ENCODE measurements around the gene GFER. TPM values are rescaled to one million over a fixed set of nuclear protein-coding genes. Genes with fewer than 3 reads are reported as not detected.

GFER gene
- total and polyA plus RNA-seq, 2 of the 8 experiments (the other 6 are each of a cell fraction or from before 2014, with no cell fraction given) = 17.7 to 37.9 TPM

GRCh38 chr16:1940273-1941161 lies 43.5 kb upstream of the GFER start:
- DNase-seq (ENCODE audit: low read depth in 1 of 2, low spot score in 2 of 2) = no peak
- peak overlapping the region; percentile 76; the same call in 1 of the 2 replicates for H4K8ac ChIP-seq (ENCODE audit: extremely low read depth, insufficient read depth, low read length)
- no peak overlapping the region for H3K4ac ChIP-seq (replicated peaks; ENCODE audit: insufficient read length, low read depth, low read length)
- H3K27me3 ChIP-seq (replicated peaks in 1 of 4; ENCODE audit: control insufficient read depth in 3 of 4, extremely low read depth in 1 of 4, insufficient read depth in 3 of 4, low read length in 3 of 4) = peaks cover 0 to 2% (median 0%) of the 10 kb centered on the region in 4 experiments; a peak in 1 of 7 replicates
- H2BK120ac ChIP-seq (replicated peaks; ENCODE audit: low read depth, low read length) = no peak overlapping the region
- H4K5ac ChIP-seq (ENCODE audit: insufficient read length, low read depth, low read length) = no peak overlapping the region
- H3K27ac ChIP-seq (ENCODE audit: low read depth, low read length) = no peak overlapping the region
- no peak overlapping the region for H3K56ac ChIP-seq (replicated peaks; ENCODE audit: insufficient read length, low read depth, low read length)
- no peak overlapping the region for H2AFZ ChIP-seq (ENCODE audit: low read length)
- 94% methylated on average over 22 of the region's 23 CpGs; no CpG with 5 or more reads in 1 of the 2 experiments for WGBS, 2 experiments (ENCODE audit: extremely low coverage in 1 of 2, insufficient coverage in 1 of 2, insufficient read length in 1 of 2, insufficient replicate concordance in 2 of 2, low coverage in 1 of 2, low lambda C conversion rate in 2 of 2, missing lambda C conversion rate in 1 of 2)
- H2AK5ac ChIP-seq (ENCODE audit: low read depth, low read length) = no peak overlapping the region
- peaks cover 0 to 8% (median 6%) of the 10 kb centered on the region in 4 experiments; a peak in 5 of 7 replicates for H3K4me1 ChIP-seq (replicated peaks in 1 of 4; ENCODE audit: control insufficient read depth in 3 of 4, insufficient read depth in 4 of 4, low read length in 3 of 4)
- H2BK5ac ChIP-seq (ENCODE audit: low read depth, low read length) = no peak overlapping the region
- H3K9me3 ChIP-seq (ENCODE audit: insufficient read depth in 2 of 2, low read depth in 1 of 2, low read length in 1 of 2) = no peaks in the 10 kb centered on the region
- H3K79me2 ChIP-seq (ENCODE audit: control insufficient read depth in 1 of 2, insufficient read depth in 2 of 2, low read length in 2 of 2) = no peaks in the 10 kb centered on the region
- peaks cover 4 to 12% (median 8%) of the 10 kb centered on the region in 4 experiments; a peak in 5 of 8 replicates for H3K36me3 ChIP-seq (ENCODE audit: control insufficient read depth in 2 of 4, insufficient read depth in 4 of 4, low read length in 3 of 4)
- H2BK15ac ChIP-seq (ENCODE audit: low read length) = no peak overlapping the region
- H3K23ac ChIP-seq (ENCODE audit: insufficient read length) = no peak overlapping the region
- peaks cover 6% of the 10 kb centered on the region; the same call in 1 of the 2 replicates for H3K23me2 ChIP-seq (ENCODE audit: low read depth, low read length)
- peaks cover 0 to 4% of the 10 kb centered on the region in 2 experiments for H4K20me1 ChIP-seq (replicated peaks in 1 of 2; ENCODE audit: control insufficient read depth in 1 of 2, insufficient read depth in 2 of 2, low read length in 2 of 2)
- H3K4me2 ChIP-seq (ENCODE audit: insufficient read depth in 1 of 2, low read depth in 2 of 2, low read length in 2 of 2) = no peak overlapping the region
- H3K4me3 ChIP-seq (ENCODE audit: extremely low read depth in 1 of 4, insufficient read depth in 2 of 4, low read depth in 3 of 4, low read length in 4 of 4) = no peak overlapping the region
- no peak overlapping the region for H3K18ac ChIP-seq (ENCODE audit: extremely low read depth, low read length)
- no peak for FAIRE-seq
- POLR2A ChIA-PET (ENCODE audit: partially characterized antibody) = interaction anchor here (0.6 to 11.7 kb wide), 6 partner anchors 8 to 971 kb away, joined by 3 to 336 read pairs (median 4); partner anchors contain the start of genes GFER, NDUFB10, RNF151 and RPL3L
- CTCF ChIA-PET (ENCODE audit: partially characterized antibody) = interaction anchor here (0.6 to 6.3 kb wide), 19 partner anchors 9 to 1698 kb away, joined by 3 to 62 read pairs (median 5); partner anchors contain the start of genes MEIOB and RPL3L
- H2BK12ac ChIP-seq (ENCODE audit: low read depth, low read length) = no peak overlapping the region
- H2BK20ac ChIP-seq (ENCODE audit: low read length) = no peak overlapping the region
- no peak overlapping the region for H4K91ac ChIP-seq (replicated peaks; ENCODE audit: insufficient read length, low read length)
- H3K79me1 ChIP-seq (ENCODE audit: low read depth, low read length) = no peaks in the 10 kb centered on the region
- no peak overlapping the region; a peak in 1 of 7 replicates for H3K9ac ChIP-seq (replicated peaks in 1 of 4; ENCODE audit: extremely low read depth in 1 of 4, low read depth in 3 of 4, low read length in 3 of 4)
- H3K14ac ChIP-seq (ENCODE audit: insufficient read length) = no peak overlapping the region
